ENCODE results near the gene MEGF11. TPM values are rescaled to one million over a fixed set of nuclear protein-coding genes. Genes with fewer than 3 reads are reported as not detected.

Gene MEGF11
- total RNA-seq, 1 donor from 2014 or later: not detected

DNA sequence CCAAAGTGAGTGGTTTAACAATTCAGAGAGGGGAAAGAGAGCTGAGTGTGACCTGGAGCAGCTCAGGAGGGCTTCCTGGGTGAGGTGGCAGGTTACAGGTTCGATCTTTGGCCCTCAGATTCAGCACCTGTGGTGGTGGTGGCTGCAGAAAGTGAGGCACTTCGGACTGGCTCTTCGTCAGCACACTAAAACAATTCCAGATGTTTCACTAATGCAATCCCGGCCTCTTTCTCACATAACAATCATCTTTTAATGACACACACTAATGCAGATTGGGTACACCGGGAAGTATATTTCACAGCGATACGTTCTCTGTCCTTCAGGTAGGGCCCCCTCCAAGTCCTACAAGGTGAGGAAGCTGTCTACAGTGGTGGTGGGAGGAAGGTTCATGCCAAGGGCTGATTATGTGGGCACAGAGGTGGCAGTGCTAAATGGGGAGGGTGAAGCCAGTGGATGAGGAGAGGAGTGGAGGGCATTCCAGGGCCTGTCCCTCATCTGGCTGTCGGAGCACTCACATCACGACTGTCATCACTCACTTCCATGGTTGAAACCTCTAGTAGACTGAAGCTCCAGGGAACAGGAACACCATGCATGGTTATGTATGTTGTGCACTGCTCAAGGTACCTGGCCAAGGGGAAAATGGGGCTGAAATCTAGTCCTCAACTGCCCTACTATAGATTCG, 213.2 kb downstream of the MEGF11 start:
- TF ChIP-seq, protein P1, sequence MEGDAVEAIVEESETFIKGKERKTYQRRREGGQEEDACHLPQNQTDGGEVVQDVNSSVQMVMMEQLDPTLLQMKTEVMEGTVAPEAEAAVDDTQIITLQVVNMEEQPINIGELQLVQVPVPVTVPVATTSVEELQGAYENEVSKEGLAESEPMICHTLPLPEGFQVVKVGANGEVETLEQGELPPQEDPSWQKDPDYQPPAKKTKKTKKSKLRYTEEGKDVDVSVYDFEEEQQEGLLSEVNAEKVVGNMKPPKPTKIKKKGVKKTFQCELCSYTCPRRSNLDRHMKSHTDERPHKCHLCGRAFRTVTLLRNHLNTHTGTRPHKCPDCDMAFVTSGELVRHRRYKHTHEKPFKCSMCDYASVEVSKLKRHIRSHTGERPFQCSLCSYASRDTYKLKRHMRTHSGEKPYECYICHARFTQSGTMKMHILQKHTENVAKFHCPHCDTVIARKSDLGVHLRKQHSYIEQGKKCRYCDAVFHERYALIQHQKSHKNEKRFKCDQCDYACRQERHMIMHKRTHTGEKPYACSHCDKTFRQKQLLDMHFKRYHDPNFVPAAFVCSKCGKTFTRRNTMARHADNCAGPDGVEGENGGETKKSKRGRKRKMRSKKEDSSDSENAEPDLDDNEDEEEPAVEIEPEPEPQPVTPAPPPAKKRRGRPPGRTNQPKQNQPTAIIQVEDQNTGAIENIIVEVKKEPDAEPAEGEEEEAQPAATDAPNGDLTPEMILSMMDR (IDR thresholded peaks at IDR 0.05): no peak
- Mint-ChIP-seq H3K36me3 (ENCODE audit: low read depth) (no peaks in the 10 kb centered on the region), H3K4me3 (ENCODE audit: unreplicated experiment) (no peak overlapping the region), H3K27ac (ENCODE audit: unreplicated experiment) (no peak overlapping the region), H3K27me3 (ENCODE audit: low read depth) (peaks cover 75% of the 10 kb centered on the region), H3K9me3 (ENCODE audit: low read depth) (peaks cover 4% of the 10 kb centered on the region), H3K4me1 (ENCODE audit: low read depth) (peaks cover 6% of the 10 kb centered on the region)
- DNase-seq (ENCODE audit: low spot score): no peak

DNA sequence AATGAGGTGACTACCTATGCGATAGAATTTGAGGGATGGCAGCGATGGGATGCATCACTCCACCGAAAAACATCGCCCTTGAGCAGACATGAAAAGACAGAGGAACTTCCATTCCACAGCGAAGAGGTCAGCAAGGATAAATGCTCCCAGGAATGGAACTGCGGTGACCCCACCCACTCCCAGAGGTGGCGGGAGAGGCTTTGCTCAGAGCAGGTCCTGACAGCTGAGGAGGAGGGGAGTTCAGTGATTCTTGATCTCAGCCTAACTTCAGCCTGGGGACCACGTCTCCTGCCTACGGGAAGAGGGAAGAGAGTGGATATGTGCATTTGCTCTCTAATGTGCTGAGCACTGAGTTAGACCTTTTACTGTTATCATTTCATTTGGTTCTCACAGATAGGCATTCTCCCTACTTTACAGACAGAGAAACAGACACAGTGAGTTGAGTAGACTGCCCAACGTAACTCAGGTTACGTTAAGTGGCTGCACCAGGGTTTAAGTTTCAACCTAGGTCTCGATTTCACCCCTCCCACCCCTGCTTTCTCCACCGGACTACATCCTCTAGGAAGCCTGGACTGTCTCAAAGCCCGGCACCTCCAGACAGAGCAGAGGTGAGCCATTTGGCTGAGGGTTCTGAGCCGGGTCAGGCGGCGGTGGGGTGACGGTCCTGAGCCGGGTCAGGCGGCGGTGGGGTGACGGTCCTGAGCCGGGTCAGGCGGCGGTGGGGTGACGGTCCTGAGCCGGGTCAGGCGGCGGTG, 214.3 kb downstream of the MEGF11 start:
- H3K4me3 Mint-ChIP-seq (ENCODE audit: unreplicated experiment): no peak overlapping the region
- DNase-seq (ENCODE audit: low spot score): no peak
- H3K9me3 Mint-ChIP-seq (ENCODE audit: low read depth): no peaks in the 10 kb centered on the region
- peaks cover 77% of the 10 kb centered on the region for H3K27me3 Mint-ChIP-seq (ENCODE audit: low read depth)
- H3K27ac Mint-ChIP-seq (ENCODE audit: unreplicated experiment): no peak overlapping the region
- TF ChIP-seq, protein P1 (IDR thresholded peaks at IDR 0.05): no peak
- H3K36me3 Mint-ChIP-seq (ENCODE audit: low read depth): no peaks in the 10 kb centered on the region
- H3K4me1 Mint-ChIP-seq (ENCODE audit: low read depth): peaks cover 6% of the 10 kb centered on the region

DNA sequence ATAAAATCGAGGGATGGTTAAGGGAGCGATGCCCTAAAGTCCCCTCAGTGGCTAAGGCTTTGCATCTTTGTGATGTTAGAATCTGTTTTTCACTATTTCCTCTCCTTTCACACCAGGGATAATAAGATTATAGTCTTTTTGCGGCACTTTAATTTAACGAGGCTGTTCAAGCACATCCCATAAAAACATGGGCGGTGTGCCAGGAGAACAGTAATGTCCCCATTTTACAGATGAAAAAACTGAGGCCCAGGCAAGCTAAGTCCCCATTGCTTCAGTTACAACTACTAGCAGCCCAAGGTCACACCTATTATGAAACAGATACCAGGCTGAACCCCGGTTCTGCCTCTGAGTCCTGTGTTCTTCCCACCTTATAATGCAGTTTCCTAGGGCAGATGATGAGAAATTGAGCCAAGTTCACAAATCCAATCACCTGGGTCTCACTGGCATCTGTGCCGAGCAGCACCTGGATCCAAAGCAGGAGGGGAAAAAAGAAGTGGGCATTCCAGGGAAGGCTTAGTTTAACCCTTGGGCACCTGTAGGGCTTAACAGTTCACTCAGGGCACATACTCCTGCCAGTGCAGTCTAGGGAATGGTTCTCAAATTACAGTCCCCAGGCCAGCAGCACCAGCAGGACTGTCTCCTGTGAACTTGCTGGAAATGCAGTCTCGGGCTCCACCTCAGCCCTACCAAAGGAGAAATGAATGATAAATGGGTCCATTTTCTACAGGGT, 215.0 kb downstream of the MEGF11 start:
- TF ChIP-seq, protein P1 (IDR thresholded peaks at IDR 0.05): no peak
- no peak overlapping the region for H3K4me3 Mint-ChIP-seq (ENCODE audit: unreplicated experiment)
- peaks cover 79% of the 10 kb centered on the region for H3K27me3 Mint-ChIP-seq (ENCODE audit: low read depth)
- no peak for DNase-seq (ENCODE audit: low spot score)
- peaks cover 2% of the 10 kb centered on the region for H3K9me3 Mint-ChIP-seq (ENCODE audit: low read depth)
- H3K4me1 Mint-ChIP-seq (ENCODE audit: low read depth): peaks cover 6% of the 10 kb centered on the region
- no peaks in the 10 kb centered on the region for H3K36me3 Mint-ChIP-seq (ENCODE audit: low read depth)
- no peak overlapping the region for H3K27ac Mint-ChIP-seq (ENCODE audit: unreplicated experiment)

DNA sequence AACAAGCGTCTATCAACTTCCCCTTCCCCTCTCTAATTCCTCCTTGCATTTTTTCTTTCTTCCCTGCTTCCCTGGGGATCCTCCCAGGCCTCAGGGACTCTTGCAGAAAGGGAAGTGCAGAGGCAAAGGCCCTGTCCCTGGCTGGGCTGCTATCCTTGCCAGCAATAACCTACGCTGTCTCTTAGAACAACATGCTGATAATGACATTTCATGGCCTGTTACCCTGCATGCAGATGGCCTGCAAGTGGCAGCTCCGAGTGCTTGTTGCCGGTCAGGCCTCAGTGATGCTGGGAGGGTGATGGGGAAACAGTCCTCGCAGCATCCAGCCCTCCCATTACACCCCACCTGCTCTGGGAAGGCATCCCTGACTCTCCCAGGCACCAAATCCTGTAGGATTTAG, 216.7 kb downstream of the MEGF11 start:
- H3K4me1 Mint-ChIP-seq (ENCODE audit: low read depth): peaks cover 6% of the 10 kb centered on the region
- TF ChIP-seq, protein P1 (IDR thresholded peaks at IDR 0.05): no peak
- H3K4me3 Mint-ChIP-seq (ENCODE audit: unreplicated experiment): no peak overlapping the region
- peaks cover 2% of the 10 kb centered on the region for H3K9me3 Mint-ChIP-seq (ENCODE audit: low read depth)
- H3K27ac Mint-ChIP-seq (ENCODE audit: unreplicated experiment): no peak overlapping the region
- H3K36me3 Mint-ChIP-seq (ENCODE audit: low read depth): no peaks in the 10 kb centered on the region
- peaks cover 73% of the 10 kb centered on the region for H3K27me3 Mint-ChIP-seq (ENCODE audit: low read depth)
- no peak for DNase-seq (ENCODE audit: low spot score)

DNA sequence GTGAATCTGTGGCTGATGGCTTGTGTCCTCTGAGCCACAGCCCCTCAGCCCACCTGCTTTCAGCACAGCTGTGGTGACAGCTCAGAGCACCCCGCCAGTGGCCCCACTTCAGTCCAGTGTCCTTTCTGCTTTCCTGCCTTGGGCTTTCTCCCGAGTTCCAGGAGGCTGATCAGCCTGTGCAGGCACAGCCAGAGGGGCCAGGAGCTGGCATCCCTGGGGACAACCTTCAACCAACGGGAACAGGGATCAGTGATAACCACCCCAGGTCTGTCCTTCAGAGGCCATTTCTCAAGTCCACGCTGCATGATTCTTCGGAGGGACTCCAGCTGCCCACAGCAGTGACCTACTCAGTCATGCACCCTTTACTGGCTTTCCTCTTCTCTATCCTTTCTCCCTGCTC, 217.6 kb downstream of the MEGF11 start:
- Mint-ChIP-seq H3K4me3 (ENCODE audit: unreplicated experiment) (no peak overlapping the region), H3K9me3 (ENCODE audit: low read depth) (peaks cover 5% of the 10 kb centered on the region), H3K4me1 (ENCODE audit: low read depth) (peaks cover 6% of the 10 kb centered on the region), H3K36me3 (ENCODE audit: low read depth) (no peaks in the 10 kb centered on the region), H3K27me3 (ENCODE audit: low read depth) (peaks cover 70% of the 10 kb centered on the region), H3K27ac (ENCODE audit: unreplicated experiment) (no peak overlapping the region)
- no peak for DNase-seq (ENCODE audit: low spot score)
- TF ChIP-seq, protein P1 (IDR thresholded peaks at IDR 0.05): no peak
